RWPE1 (cell line): Measurements from ENCODE around the gene GADD45G.

Experiments
- CTCF ChIA-PET: fragments of 350-600 bp; sonication (Branson Sonifier 250); formaldehyde crosslinking; extraction: SDS; loops from one replicate; lab custom pipeline; 2021; lab: Yijun Ruan, JAX
- POLR2A ChIA-PET: fragments of 400-600 bp; formaldehyde crosslinking; extraction: SDS; loops from one replicate; lab custom pipeline; 2020; ENCODE audit warnings: antibody characterized with exemption; ENCODE audit not compliant: low non-redundant PET; lab: Yijun Ruan, JAX
- DNase-seq: peaks from one replicate; pipeline ENCODE4 v3.0.0; 2012; ENCODE audit warnings: low spot score
- H3K27ac ChIP-seq: fragments of 450-650 bp; 2 replicates; pipeline ENCODE4 v1.5.1; 2017
- CTCF ChIP-seq: fragments of 450-650 bp; conservative IDR thresholded peaks from 2 replicates; pipeline ENCODE4 v1.5.1; 2017; ENCODE audit warnings: low read depth, mild to moderate bottlenecking

GADD45G gene

GRCh38 chr9:89635816-89636215 is 31.0 kb downstream of the GADD45G start:
- ChIA-PET CTCF (no interaction called here), POLR2A (no interaction called here)
- H3K27ac ChIP-seq: no peak overlapping the region; the same call in 1 of the 2 replicates
- no peak for TF ChIP-seq CTCF
- DNase-seq: peak; percentile 17

- POLR2A ChIA-PET: no interaction called here
- TF ChIP-seq CTCF: no peak
- DNase-seq: peak; percentile 24
- CTCF ChIA-PET: interaction anchor here (0.7 to 1.2 kb wide), 2 partner anchors 10 to 22 kb away, joined by 3 read pairs; no protein-coding TSS in a partner anchor
- H3K27ac ChIP-seq: no peak overlapping the region
Observed at GRCh38 chr9:89637787-89638186, 33.0 kb downstream of the GADD45G start.

GRCh38 chr9:89638359-89638758 is 33.5 kb downstream of the GADD45G start:
- no peak for TF ChIP-seq CTCF
- DNase-seq: no peak
- ChIA-PET POLR2A (no interaction called here), CTCF (interaction anchor here (0.6 to 0.7 kb wide), 2 partner anchors 23 to 82 kb away, joined by 3 read pairs; no protein-coding TSS in a partner anchor)
- H3K27ac ChIP-seq: no peak overlapping the region

GRCh38 chr9:89638893-89639292 is 34.1 kb downstream of the GADD45G start:
- no peak overlapping the region for H3K27ac ChIP-seq
- TF ChIP-seq CTCF: no peak
- ChIA-PET POLR2A (no interaction called here), CTCF (interaction anchor here (0.6 kb wide), 1 partner anchor 81 kb away, joined by 3 read pairs; no protein-coding TSS in a partner anchor)
- DNase-seq: no peak

- ChIA-PET CTCF (no interaction called here), POLR2A (no interaction called here)
- no peak for DNase-seq
- no peak overlapping the region for H3K27ac ChIP-seq
- no peak for TF ChIP-seq CTCF
Observed at GRCh38 chr9:89639367-89639795, 34.6 kb downstream of the GADD45G start.

GRCh38 chr9:89639961-89640360 is 35.1 kb downstream of the GADD45G start:
- TF ChIP-seq CTCF: no peak
- no peak for DNase-seq
- ChIA-PET POLR2A (no interaction called here), CTCF (no interaction called here)
- no peak overlapping the region for H3K27ac ChIP-seq
